Sciatic nerve (tissue), 2 donors: ENCODE results near the gene PIK3CA. TPM values are rescaled to one million over a fixed set of nuclear protein-coding genes. Genes with fewer than 3 reads are reported as not detected.
"Not testable (repeated sequence)": the region's sequence is repeated elsewhere in the genome, so short reads cannot be mapped to it uniquely, and the experiment has no call there.

Source experiments
- ATAC-seq: fragments of 200-7000 bp; cut with Tn5 transposase; one replicate; pipeline ENCODE4 v1.9.1; 2020; ENCODE audit warnings: mild to moderate bottlenecking, moderate library complexity
- DNase-seq: peaks from one replicate; pipeline ENCODE4 v3.0.0-alpha.2; 2020; ENCODE audit warnings: low spot score
- intact Hi-C: fragments of 100-400 bp; cut with DNase I; formaldehyde crosslinking; loops from one replicate; pipeline ENCODE4 v1.14.2; 2022
- total RNA-seq: library from RNA; stranded (reverse); fragmentation: NEBNext Ultra II Directional; extraction: Animal tissue kit (Norgen Biotek cat#: 25700); gene quantifications from one replicate; pipeline ENCODE4 v1.2.1, GENCODE V29; 2021
- donor health status: DM: no; HTN: no; CAD: no.
- donor health status: DM: no; HTN: no; CAD: no.

The PIK3CA gene
- total RNA-seq, 1 donor from 2014 or later, result 41.0 TPM

DNA sequence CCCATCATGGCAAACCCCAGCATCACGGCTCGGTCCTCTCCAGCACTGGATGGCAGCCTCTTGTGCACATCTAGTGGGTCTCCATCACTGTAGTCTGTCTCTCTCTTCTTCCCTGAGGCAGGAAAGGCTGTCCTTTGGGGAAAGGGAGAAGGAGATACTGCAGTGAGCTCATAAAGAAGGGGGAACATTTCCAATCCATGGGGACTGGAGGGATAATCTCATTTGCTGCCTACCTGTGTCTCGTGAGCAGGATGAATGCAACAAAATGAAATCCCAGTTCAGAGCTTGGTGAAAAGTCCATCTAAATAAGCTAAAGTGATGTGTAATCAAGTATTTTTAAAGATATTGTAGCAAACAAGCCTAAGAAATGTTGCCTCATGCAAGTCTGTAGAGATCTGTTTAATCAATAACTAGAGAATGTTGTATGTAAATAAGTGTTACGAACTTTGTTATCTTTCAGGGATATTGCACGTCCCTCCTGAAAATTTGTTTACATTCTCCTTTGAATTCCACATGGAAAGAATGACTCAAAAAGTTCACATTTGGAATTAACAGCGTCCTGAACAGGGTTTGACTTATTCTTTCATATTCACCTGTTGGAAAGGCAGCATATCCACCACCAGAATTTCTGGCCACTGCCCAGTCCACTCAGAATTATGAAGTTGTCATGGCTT lies 102.8 kb downstream of the PIK3CA start, which contains the start of gene KCNMB3:
TSS of gene KCNMB3 (minus strand) at position 312 of the 674 bp plus-strand sequence. CDS start at position 188, 124 bp downstream.
- intact Hi-C loops, result no loop called here
- DNase-seq, result no peak
- no peak for ATAC-seq

DNA sequence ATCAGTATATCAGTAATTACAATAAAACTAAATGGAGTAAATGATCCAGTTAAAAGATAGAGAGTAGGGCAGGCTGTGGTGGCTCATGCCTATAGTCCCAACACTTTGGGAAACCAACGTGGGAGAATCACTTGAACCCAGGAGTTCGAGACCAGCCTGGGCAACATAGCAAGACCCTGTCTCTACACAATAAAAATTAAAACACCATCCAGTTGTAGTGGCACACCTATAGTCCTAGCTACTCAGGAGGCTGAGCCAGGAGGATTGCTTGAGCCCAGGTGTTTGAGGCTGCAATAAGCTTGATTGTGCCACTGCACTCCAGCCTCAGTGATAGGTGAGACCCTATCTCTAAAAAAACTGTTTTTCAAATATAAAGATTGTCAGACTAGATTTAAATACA lies 108.7 kb downstream of the PIK3CA start:
- DNase-seq, result no peak
- intact Hi-C loops, result no loop called here

DNA sequence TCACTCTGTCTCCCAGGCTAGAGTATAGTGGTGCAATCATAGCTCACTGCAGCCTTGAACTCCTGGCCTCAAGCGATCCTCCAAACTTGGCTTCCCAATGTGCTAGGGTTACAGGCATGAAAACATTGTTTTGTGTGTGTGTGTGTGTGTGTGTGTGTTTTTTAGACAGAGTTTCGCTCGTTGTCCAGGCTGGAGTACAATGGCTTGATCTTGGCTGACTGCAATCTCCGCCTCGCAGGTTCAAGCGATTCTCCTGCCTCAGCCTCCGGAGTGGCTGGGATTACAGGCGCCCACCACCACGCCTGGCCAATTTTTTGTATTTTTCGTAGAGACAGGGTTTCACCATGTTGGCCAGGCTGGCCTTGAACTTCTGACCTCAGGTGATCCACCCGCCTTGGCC lies 109.6 kb downstream of the PIK3CA start:
- DNase-seq, ATAC-seq, intact Hi-C loops: not testable (repeated sequence)

More for the DNA sequence above, 108.7 kb downstream of the PIK3CA start:
- no peak for ATAC-seq

DNA sequence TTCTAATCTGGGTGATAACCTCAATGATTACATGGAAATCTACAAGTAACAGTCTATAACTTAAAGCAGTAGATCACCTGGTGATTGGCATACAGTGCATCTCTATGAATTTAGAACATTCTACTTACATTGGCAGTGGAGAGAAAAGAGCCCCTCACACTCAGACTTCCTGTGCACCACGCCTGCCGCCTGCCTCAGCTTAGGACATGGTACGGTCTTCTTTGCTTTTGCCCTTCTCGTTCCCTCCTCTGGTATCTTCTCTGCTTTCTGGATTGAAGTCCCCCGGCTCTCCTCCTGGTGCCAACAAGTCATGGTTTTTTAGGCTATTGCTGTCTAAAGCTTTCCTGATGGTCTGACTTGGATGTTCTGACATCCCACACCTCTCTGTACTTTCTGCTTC lies 110.7 kb downstream of the PIK3CA start:
- intact Hi-C loops, result no loop called here
- ATAC-seq (no peak), DNase-seq (no peak)

DNA sequence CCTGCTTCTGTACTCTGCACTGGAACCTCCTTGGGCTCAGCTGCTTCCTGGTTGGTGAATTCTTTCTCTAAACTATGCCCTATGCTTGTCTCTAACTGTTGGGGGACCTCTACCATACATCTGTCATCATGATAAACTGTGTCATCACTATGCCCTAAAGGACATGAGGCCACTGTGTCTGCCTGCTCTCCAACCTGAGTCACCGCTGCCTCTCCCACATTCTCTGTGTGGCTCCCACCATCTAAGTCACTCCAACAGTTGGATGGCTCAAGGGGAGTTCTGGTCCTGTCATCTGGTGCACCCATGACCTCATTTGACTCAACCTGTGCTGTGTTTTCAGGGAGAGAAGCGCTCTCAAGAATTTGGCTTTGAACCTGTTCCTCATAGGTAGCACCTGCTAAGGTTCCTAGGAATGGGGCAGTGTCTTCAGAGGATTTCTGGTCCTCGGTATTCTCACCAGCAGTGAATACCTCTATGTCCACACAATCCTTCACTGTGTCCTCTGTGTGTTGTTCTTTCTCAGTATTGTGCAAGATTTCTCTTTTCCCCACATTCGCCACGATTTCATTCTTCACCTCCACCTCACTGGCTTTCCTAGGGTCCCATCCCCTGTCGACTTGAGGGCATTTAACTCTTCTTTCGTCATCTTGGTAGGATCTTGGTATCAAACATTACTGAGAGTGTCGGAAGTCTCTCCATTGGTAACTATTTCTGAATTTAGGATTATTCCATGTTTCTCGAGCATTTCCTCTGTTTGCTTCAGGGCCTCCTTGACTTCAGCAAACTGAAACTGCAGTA lies 112.0 kb downstream of the PIK3CA start:
- ATAC-seq, DNase-seq, intact Hi-C loops: not testable (repeated sequence)

DNA sequence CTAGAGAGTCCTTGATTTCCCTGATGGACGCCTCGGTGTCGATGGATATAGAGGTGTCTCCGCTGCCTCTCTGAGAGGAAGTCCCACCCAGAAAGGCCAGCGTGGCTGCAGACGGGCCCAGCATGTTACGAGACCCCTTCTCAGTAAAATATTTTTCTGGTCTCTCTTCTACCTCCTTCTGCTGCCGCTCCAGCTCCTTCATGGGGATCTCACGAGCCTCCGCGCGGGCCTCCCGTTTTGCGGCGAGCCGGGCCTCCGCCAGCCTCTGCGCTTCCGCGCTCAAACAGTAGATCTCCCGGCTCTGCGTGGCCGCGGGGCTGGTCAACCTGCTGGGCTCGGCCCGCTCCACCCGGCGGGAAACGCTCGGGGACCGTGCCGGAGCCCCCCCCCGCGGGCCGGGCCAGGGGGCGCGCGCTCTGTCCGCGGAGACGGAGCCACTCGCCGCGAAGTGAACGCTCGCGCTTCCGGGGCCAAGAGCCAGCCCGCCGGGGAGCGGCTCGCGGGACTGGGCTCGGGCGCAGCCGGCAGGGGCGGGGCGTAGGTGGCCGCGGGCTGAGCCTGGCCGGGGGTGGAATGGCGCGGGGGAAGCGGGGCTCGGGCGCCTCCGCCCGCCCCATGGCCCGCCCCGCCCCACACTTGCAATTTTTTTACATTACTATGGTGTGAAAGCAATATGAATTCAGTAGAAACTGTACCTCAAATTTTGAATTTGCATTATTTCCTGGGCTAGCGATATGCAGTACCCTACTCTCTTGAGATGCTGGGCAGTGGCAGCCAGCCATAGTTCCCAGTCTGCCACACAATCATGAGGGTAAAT lies 113.0 kb downstream of the PIK3CA start:
- peak; percentile 80 for DNase-seq
- peak; percentile 96 for ATAC-seq
- intact Hi-C loops, result no loop called here

DNA sequence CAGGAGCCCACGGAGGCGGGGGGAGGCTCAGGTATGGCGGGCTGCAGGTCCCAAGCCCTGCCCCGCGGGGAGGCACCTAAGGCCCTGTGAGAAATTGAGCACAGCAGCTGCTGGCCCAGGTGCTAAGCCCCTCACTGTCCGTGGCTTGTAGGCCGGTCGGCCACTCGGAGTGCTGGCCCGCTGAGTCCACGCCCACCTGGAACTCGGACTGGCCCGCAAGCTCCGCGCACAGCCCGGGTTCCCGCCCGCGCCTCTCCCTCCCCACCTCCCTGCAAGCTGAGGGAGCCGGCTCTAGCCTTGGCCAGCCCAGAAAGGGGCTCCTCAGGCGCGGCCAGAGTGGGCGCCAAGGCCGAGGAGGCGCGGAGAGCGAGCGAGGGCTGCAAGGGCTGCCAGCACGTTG lies 115.0 kb downstream of the PIK3CA start:
- ATAC-seq (no peak), DNase-seq (no peak)
- intact Hi-C loops, result no loop called here

DNA sequence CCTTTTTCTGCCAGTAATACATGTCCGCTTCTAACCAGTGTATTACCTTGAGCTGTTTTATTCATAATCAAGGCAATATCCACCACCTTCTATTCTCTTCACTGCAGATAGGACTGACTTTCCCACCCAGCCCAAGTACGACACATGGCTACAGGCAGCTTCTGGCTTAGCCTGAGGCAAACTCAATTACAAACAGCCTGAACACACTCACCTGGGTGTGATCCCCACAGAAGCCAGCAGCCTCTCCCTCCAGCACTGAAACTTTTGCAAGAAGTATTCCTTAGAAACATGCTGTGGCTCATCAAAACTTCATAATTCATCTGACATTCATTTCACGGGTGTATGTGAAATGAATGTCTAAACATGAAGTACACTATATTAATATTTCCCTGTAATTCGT lies 116.3 kb downstream of the PIK3CA start:
- intact Hi-C loops, result no loop called here
- DNase-seq (no peak), ATAC-seq (no peak)

DNA sequence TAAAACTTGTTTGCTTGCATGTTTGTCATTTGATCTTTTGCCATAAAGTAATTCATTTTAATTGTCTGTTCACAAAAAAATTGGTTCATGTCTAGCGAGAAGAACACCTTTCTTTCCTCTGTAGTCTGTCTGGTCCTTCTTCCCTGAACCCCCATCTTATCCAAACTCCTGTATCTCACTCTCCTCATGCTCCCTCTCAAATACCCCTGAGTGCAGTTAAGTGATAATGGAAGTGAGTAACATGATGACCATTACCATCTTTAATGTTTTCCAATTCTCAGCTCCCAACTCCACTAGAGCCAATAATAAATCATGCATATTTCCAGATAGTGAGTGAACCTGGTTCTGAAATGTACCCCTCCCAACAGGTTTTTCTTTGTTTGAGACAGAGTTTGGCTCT lies 116.9 kb downstream of the PIK3CA start:
- no peak for ATAC-seq
- intact Hi-C loops, result no loop called here

DNA sequence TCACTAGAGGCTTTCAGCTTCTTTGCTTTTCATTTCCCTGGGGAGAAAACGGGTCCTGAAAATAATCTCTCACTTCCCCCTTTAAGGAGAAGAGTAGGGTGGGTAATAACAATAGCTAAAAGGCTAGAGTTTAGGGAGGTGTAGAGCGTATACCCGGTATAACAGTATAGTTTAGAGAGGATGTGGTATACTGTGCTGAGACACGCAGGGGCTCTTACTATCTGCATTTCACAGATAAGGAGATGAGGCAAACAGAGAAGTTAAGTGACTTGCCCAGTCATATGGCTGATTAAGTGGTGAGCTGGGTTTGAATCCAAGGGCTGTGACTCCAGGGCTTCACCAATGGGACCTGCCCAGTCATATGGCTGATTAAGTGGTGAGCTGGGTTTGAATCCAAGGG lies 117.7 kb downstream of the PIK3CA start:
- no peak for DNase-seq
- intact Hi-C loops, result no loop called here

More for the DNA sequence above, 116.9 kb downstream of the PIK3CA start:
- DNase-seq, result no peak

DNA sequence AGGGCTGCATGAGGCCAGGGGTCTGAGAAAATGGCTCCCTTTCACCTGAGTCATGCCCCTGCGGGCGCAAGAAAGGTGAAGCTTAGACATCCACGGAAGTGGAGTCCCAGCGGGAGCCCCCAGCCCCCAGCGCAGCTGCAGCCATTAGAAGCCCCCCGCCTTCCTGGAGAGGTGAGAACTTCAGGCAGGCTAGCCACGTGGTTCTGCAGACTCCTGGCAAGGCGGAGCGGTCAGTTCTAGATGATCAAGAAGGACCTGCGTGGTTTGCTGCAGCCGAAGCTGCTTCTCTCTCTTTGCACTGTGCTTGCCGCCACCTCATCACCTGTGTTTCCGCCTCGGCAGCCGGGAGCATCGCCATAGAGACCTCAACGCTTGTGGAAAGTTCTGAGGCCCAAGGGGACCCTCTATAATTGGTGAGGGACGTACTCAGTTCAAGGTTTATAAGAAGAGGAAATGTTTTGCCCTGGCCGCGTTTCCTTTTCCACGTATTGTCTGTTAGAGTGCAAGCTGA lies 118.6 kb downstream of the PIK3CA start:
- intact Hi-C loops, result no loop called here
- DNase-seq (no peak), ATAC-seq (no peak)

More for the DNA sequence above, 117.7 kb downstream of the PIK3CA start:
- no peak for ATAC-seq

DNA sequence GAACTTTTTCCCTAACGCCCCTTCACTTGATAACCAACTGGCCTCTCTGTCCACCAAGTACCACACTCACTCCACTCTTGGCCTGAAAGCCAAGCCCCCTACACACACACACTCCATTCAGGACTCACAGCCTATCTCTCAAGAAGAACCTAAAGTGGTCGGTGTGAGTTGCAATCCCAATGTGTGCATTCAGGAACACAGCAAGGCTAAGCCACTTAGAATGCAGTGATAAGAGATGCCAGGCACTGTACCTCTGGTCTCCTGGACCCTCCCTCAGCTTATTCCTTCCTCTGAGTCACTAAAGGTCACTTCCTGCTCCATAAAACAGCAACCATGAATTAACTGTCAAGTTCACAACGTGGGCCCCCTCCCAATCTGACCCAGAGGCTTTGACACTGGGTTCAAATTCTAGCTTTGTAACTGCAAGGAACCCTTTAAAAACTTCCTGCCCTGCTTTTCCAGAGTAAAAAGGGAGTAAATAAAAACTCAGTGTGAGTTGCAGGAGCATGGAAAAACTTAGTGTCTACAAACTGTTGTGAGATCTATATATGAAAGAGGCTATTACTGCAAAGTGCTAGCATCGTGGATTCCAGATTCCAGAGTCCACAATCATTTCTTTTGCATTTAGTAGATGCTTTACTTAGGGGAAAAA lies 120.4 kb downstream of the PIK3CA start:
- intact Hi-C loops, result no loop called here
- no peak for ATAC-seq

DNA sequence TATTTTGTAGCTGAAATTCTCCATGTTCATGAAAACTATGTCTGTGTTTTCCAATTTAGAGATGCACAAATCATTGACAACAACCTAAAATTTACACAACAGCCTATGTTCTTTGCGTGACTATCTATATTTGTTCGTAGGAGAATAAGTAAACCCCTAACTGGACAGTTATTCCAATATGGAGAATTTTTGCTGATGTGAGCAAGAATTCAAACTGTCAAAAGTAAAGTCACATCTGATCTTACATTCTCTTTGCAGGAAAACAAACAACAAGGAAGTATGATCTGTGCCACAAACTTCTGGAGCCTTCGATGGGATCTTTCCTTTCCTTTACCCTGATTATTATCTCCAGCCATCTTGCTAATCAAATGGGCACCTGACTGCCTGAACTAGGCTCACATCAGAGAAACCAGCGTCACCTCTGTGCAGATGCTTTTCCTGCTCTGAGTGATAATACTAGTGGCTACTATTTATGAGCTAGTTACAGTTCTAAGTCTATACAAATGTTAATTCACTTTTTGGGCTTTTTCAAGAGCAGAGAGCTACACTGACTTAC lies 121.1 kb downstream of the PIK3CA start:
- DNase-seq, result no peak

More for the DNA sequence above, 120.4 kb downstream of the PIK3CA start:
- no peak for DNase-seq

DNA sequence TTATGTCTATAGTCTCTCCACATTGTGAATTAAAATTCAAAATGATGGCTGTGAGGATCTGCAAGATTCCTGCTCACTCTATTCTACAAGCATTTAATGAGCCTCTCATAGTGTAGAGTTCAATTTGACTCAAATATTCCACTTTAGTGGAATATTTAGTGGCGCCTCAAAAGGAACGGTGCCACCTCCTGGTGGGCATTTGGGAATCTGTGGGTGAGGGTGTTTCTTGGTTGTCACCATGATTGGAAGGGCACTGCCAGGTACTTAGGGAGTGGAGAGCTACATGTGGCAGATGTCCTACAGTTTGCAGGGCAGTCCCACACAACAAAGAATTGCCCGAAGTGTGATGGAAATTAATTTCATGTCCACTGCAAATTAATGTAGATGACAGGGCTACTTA lies 124.2 kb downstream of the PIK3CA start:
- no peak for ATAC-seq
- intact Hi-C loops, result no loop called here

More for the DNA sequence above, 121.1 kb downstream of the PIK3CA start:
- intact Hi-C loops, result no loop called here
- ATAC-seq, result no peak

DNA sequence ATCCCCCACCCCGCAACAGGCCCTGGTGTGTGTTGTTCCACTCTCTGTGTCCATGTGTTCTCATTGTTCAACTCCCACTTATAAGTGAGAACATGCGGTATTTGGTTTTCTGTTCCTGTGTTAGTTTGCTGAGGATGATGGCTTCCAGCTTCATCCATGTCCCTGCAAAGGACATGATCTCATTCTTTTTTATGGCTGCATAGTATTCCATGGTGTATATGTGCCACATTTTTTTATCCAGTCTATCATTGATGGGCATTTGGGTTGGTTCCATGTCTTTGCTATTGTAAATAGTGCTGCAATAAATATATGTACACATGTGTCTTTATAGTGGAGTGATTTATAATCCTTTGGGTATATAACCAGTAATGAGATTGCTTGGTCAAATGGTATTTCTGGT lies 126.3 kb downstream of the PIK3CA start:
- intact Hi-C loops, DNase-seq, ATAC-seq: not testable (repeated sequence)

More for the DNA sequence above, 124.2 kb downstream of the PIK3CA start:
- no peak for DNase-seq

DNA sequence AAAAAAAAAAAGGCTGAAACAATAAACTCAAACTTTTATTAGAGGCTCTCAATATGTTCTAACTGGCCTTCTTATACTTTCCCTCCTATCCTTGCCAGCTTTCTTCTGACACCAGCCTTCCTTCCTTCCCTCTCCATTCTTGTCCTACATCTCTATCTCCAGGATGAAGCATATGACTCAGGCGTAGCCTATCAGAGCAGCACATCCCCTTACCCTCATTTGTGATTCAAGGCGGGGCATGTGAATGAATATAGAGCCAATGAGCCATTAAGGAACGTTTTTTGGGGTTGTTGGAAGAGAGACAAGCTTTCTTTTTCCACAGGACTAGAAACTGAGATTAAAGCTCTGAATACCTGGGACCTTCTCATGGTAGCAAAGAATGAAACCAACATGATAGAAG lies 127.8 kb downstream of the PIK3CA start:
- intact Hi-C loops, result no loop called here
- no peak for ATAC-seq
- no peak for DNase-seq

DNA sequence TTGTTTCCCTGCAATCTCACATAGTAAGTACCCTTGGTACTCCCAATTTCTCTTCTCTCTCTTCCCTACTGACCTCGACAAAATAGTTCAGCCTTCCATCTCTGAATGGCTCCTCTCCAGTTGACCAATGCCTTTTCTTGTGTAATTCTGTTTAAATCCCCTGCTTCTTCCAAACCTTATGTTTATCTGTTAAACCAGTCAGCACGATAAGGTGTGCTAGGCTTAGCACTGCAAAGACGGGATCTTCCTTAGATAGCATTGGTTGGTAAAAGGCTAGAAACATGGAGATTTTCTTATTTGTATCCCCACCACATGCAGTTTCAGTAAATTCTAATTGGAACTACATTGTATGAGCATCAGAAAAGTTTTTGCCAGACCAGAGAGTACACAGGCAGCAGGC lies 128.6 kb downstream of the PIK3CA start:
- intact Hi-C loops, result no loop called here
- ATAC-seq (no peak), DNase-seq (no peak)

DNA sequence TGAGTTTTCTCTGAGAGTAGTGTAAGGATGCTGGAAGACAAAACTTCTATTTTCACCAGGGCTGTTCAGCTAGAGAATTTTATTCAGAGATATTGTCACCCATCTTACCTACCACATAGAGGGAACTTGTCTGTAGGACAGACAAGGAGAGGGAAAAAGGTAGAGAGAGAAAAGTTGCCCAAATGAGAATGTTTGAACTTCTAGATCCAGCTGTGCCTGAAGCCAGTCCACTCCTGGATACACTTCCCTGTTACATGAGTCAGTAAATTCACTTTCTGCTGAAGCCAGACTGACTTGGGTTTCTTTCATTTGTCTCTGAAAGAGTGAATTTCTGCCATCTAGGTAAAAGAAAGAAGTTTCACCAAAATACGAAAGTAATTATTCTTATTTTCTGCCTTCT lies 130.0 kb downstream of the PIK3CA start:
- DNase-seq (no peak), ATAC-seq (no peak)
- intact Hi-C loops, result no loop called here
